ENCODE data around the gene RWDD1.

Gene RWDD1

GRCh38 chr6:116624036-116624805 is 52.9 kb downstream of the RWDD1 start:
- H3K4me3 ChIP-seq (ENCODE audit: low read length): no peak overlapping the region
- DNase-seq (ENCODE audit: low read depth): no peak
- no peak for TF ChIP-seq CTCF (conservative IDR thresholded peaks at IDR 0.05; ENCODE audit: low read depth, low read length)

DNA sequence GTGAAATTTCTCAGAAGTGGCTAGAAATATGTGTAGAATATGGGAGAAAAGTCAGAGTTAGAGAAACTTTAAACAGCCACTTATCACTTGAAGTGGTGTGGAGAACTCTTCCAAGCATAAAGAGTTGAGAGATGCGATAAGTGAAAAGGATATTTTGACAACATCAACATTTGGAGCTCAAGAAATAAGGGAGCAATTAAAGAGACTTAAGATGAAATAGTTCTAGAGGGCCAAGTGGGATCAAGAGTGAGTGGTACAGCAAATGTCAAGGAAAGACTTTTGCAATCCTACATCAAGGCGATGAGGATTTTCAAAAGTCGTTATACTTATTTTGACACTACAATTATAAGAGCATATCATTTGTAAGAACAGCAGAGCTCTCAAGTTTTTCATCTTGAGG is 54.6 kb downstream of the RWDD1 start:
- no peak for DNase-seq (ENCODE audit: low read depth)
- H3K4me3 ChIP-seq (ENCODE audit: low read length): no peak overlapping the region
- TF ChIP-seq CTCF (conservative IDR thresholded peaks at IDR 0.05; ENCODE audit: low read depth, low read length): no peak

DNA sequence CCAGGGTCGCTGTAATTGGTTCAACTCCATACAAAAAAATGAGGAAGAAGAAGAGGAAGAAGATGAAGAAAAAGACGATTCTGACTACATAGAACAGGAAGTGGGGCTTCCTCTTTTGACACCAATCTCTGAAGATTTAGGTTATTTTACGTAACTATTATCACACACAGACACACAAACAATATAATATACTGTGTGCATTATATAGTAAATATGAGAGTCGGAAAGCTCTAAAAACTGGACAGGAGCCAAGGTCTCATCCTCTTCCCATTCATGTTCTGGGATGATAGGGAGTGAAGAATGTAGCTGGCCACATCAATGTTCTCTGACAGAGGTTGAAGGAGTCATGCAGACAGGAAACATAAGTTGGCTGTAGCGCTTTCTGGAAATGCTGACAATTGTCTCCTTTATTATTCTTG is 58.3 kb downstream of the RWDD1 start:
- no peak for TF ChIP-seq CTCF (conservative IDR thresholded peaks at IDR 0.05; ENCODE audit: low read depth, low read length)
- DNase-seq (ENCODE audit: low read depth): no peak
- no peak overlapping the region for H3K4me3 ChIP-seq (ENCODE audit: low read length)

GRCh38 chr6:116631379-116631990 is 60.2 kb downstream of the RWDD1 start:
- no peak for TF ChIP-seq CTCF (conservative IDR thresholded peaks at IDR 0.05; ENCODE audit: low read depth, low read length)
- H3K4me3 ChIP-seq (ENCODE audit: low read length): no peak overlapping the region
- no peak for DNase-seq (ENCODE audit: low read depth)

DNA sequence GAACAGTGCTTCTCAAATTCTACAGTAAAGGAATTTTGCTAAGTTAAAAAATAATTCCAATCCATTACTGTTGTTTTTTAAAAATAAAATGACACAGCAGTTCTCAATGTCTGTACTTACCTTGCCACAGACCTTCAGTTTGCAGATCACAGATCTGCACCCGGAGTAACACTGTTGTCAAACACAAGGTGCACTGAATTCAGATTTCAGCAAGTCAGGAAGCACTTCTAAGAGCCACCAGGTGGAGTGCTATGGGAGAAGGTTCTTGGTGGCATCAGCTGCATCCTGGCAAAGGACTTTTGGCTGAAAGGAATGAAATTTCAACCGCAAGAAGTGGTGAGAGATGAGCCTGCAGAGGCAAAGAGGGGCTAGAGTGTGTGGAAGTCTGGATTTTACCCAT is 62.4 kb downstream of the RWDD1 start:
- no peak for DNase-seq (ENCODE audit: low read depth)
- no peak overlapping the region for H3K4me3 ChIP-seq (ENCODE audit: low read length)
- peak; percentile 37 for TF ChIP-seq CTCF (conservative IDR thresholded peaks at IDR 0.05; ENCODE audit: low read depth, low read length)

Data from retinal pigment epithelial cell (primary cell).